Gastrocnemius medialis (tissue), 4 donors: Measurements from ENCODE around the gene ILDR2.

Experiments used
- POLR2A ChIP-seq, 2 donors: fragments of 450-650 bp; IDR thresholded peaks; one replicate each; pipeline ENCODE4 v1.6.1; 2017; ENCODE audit warnings: antibody characterized with exemption in 2 of 2, mild to moderate bottlenecking in 2 of 2, moderate library complexity in 2 of 2
- TF ChIP-seq, protein P1 (sequence below), 5 experiments: fragments of 450-650 bp in 3 of 5; fragments of 200-600 bp in 2 of 5; sonication (generic) in 2 of 5; IDR thresholded peaks in 4 of 5; conservative IDR thresholded peaks in 1 of 5; 1 replicate in 4 of 5; 2 replicates in 1 of 5; pipeline ENCODE4 v1.5.1; 2016 to 2019; ENCODE audit warnings: antibody characterized with exemption in 5 of 5, mild to moderate bottlenecking in 3 of 5, moderate library complexity in 3 of 5

- TF ChIP-seq POLR2A (IDR thresholded peaks at IDR 0.05), result no peak
- TF ChIP-seq, protein P1, sequence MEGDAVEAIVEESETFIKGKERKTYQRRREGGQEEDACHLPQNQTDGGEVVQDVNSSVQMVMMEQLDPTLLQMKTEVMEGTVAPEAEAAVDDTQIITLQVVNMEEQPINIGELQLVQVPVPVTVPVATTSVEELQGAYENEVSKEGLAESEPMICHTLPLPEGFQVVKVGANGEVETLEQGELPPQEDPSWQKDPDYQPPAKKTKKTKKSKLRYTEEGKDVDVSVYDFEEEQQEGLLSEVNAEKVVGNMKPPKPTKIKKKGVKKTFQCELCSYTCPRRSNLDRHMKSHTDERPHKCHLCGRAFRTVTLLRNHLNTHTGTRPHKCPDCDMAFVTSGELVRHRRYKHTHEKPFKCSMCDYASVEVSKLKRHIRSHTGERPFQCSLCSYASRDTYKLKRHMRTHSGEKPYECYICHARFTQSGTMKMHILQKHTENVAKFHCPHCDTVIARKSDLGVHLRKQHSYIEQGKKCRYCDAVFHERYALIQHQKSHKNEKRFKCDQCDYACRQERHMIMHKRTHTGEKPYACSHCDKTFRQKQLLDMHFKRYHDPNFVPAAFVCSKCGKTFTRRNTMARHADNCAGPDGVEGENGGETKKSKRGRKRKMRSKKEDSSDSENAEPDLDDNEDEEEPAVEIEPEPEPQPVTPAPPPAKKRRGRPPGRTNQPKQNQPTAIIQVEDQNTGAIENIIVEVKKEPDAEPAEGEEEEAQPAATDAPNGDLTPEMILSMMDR (IDR thresholded peaks at IDR 0.05 in 4 of 5, conservative IDR thresholded peaks at IDR 0.05 in 1 of 5), result no peak
Observed at GRCh38 chr1:166902279-166902678, 73.1 kb downstream of the ILDR2 start.
